Measurements from ENCODE around the gene ATP2C1. TPM values are rescaled to one million over a fixed set of nuclear protein-coding genes. Genes with fewer than 3 reads are reported as not detected.

The ATP2C1 gene
- total and polyA plus RNA-seq, 9 of the 15 experiments (the other 6 are each of a cell fraction or from before 2014, with no cell fraction given): 10.0 to 53.5 (median 27.9) TPM

DNA sequence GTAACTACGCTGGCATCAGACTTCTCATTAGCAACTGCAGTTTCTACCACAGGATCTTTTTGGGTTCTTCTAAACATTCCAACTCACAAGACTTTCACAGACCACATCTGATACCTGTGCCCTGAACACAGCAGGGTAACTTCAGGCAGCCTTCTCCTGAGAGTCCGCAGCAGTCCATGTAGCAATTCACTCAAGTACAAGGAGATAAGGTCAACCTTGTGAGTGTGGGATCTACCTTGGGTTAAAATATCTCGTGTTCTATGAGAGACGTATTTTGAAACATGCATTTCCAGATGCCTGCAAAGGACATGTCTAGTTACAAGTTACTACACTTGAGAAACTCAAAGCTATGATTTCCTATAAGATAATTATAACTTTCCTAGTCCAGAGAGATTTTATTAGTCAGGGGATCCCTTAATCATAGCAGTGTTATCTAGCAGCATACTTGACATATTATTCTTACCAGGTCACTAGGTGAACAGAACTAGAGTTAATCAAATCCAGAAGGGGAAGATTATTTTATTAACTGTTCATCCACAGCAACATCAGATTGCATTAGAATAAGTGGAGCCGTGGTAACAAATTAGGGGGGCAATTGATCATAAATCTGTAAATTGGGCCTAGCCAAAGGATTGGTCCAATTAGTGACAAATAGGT is 66.4 kb downstream of the ATP2C1 start:
- BruUV-seq (replicated peaks): no TSS peak
- WGBS (ENCODE audit: insufficient coverage, low coverage, missing lambda C conversion rate): 93% methylated on average over 5 of the region's 5 CpGs
- no peak overlapping the region for H3K4me3 ChIP-seq
- no peaks in the 10 kb centered on the region for H3K79me2 ChIP-seq (ENCODE audit: control insufficient read depth, insufficient read depth, low read length)
- H3K9me1 ChIP-seq (ENCODE audit: control insufficient read depth, insufficient read depth, low read length): no peaks in the 10 kb centered on the region
- no peaks in the 10 kb centered on the region for H4K20me1 ChIP-seq (replicated peaks; ENCODE audit: control insufficient read depth, insufficient read depth, low read length)
- H3K36me3 ChIP-seq (ENCODE audit: control insufficient read depth, insufficient read depth, low read length): peaks cover 58% of the 10 kb centered on the region
- no peaks in the 10 kb centered on the region for H3K4me1 ChIP-seq (replicated peaks in 1 of 2; ENCODE audit: control insufficient read depth in 2 of 2, insufficient read depth in 2 of 2, low read length in 2 of 2)
- intact Hi-C loops (cut with micrococcal nuclease) (no loop called here), in situ Hi-C loops (cut with MboI) (no loop called here)
- ChIA-PET CTCF (ENCODE audit: low intra/inter-chr PET ratio) (no interaction called here), POLR2A (no interaction called here)
- no peak overlapping the region for H3K27ac ChIP-seq (ENCODE audit: extremely low read depth, low read depth, low read length)
- DNase-seq (ENCODE audit: extremely low read depth in 1 of 4, low spot score in 3 of 4): no peak
- ATAC-seq: no peak
- no peak for FAIRE-seq
- no peak overlapping the region for H3K4me2 ChIP-seq (ENCODE audit: insufficient read depth, low read length)
- no peaks in the 10 kb centered on the region for H3K9me3 ChIP-seq (replicated peaks; ENCODE audit: control insufficient read depth, insufficient read depth, low read depth, low read length)
- no peak overlapping the region for H3K9ac ChIP-seq (ENCODE audit: insufficient read depth in 1 of 2, low read depth in 2 of 2, low read length in 2 of 2)
- no peak overlapping the region for H2AFZ ChIP-seq (ENCODE audit: low read depth, low read length)
- H3K27me3 ChIP-seq (ENCODE audit: control insufficient read depth in 2 of 2, insufficient read depth in 2 of 2, low read length in 2 of 2): no peaks in the 10 kb centered on the region
- TF ChIP-seq, protein P1, sequence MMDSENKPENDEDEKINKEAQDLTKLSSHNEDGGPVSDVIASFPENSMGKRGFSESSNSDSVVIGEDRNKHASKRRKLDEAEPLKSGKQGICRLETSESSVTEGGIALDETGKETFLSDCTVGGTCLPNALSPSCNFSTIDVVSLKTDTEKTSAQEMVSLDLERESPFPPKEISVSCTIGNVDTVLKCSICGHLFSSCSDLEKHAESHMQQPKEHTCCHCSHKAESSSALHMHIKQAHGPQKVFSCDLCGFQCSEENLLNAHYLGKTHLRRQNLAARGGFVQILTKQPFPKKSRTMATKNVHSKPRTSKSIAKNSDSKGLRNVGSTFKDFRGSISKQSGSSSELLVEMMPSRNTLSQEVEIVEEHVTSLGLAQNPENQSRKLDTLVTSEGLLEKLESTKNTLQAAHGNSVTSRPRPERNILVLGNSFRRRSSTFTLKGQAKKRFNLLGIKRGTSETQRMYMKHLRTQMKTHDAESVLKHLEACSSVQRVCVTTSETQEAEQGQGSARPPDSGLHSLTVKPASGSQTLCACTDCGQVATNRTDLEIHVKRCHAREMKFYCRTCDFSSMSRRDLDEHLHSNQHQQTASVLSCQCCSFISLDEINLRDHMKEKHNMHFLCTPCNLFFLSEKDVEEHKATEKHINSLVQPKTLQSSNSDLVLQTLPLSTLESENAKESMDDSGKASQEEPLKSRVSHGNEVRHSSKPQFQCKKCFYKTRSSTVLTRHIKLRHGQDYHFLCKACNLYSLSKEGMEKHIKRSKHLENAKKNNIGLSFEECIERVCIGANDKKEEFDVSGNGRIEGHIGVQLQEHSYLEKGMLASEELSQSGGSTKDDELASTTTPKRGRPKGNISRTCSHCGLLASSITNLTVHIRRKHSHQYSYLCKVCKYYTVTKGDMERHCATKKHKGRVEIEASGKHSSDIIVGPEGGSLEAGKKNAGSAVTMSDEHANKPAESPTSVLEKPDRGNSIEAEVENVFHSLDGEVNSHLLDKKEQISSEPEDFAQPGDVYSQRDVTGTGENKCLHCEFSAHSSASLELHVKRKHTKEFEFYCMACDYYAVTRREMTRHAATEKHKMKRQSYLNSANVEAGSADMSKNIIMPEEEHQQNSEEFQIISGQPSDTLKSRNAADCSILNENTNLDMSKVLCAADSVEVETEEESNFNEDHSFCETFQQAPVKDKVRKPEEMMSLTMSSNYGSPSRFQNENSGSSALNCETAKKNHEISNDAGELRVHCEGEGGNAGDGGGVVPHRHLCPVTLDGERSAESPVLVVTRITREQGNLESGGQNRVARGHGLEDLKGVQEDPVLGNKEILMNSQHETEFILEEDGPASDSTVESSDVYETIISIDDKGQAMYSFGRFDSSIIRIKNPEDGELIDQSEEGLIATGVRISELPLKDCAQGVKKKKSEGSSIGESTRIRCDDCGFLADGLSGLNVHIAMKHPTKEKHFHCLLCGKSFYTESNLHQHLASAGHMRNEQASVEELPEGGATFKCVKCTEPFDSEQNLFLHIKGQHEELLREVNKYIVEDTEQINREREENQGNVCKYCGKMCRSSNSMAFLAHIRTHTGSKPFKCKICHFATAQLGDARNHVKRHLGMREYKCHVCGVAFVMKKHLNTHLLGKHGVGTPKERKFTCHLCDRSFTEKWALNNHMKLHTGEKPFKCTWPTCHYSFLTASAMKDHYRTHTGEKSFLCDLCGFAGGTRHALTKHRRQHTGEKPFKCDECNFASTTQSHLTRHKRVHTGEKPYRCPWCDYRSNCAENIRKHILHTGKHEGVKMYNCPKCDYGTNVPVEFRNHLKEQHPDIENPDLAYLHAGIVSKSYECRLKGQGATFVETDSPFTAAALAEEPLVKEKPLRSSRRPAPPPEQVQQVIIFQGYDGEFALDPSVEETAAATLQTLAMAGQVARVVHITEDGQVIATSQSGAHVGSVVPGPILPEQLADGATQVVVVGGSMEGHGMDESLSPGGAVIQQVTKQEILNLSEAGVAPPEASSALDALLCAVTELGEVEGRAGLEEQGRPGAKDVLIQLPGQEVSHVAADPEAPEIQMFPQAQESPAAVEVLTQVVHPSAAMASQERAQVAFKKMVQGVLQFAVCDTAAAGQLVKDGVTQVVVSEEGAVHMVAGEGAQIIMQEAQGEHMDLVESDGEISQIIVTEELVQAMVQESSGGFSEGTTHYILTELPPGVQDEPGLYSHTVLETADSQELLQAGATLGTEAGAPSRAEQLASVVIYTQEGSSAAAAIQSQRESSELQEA (IDR thresholded peaks at IDR 0.05; ENCODE audit: low read depth): no peak
- TF ChIP-seq HNRNPLL (IDR thresholded peaks at IDR 0.05; ENCODE audit: low read depth, low read length, poor library complexity, severe bottlenecking): no peak
- TF ChIP-seq PCBP2 (IDR thresholded peaks at IDR 0.05; ENCODE audit: low read depth, low read length, poor library complexity, severe bottlenecking): no peak
- no peak for TF ChIP-seq FOXK1 (CRISPR knock-in tag; IDR thresholded peaks at IDR 0.05; ENCODE audit: borderline replicate concordance)
- no peak for TF ChIP-seq GTF2F1 (IDR thresholded peaks at IDR 0.05; ENCODE audit: low read depth, low read length)
- TF ChIP-seq, protein P2, sequence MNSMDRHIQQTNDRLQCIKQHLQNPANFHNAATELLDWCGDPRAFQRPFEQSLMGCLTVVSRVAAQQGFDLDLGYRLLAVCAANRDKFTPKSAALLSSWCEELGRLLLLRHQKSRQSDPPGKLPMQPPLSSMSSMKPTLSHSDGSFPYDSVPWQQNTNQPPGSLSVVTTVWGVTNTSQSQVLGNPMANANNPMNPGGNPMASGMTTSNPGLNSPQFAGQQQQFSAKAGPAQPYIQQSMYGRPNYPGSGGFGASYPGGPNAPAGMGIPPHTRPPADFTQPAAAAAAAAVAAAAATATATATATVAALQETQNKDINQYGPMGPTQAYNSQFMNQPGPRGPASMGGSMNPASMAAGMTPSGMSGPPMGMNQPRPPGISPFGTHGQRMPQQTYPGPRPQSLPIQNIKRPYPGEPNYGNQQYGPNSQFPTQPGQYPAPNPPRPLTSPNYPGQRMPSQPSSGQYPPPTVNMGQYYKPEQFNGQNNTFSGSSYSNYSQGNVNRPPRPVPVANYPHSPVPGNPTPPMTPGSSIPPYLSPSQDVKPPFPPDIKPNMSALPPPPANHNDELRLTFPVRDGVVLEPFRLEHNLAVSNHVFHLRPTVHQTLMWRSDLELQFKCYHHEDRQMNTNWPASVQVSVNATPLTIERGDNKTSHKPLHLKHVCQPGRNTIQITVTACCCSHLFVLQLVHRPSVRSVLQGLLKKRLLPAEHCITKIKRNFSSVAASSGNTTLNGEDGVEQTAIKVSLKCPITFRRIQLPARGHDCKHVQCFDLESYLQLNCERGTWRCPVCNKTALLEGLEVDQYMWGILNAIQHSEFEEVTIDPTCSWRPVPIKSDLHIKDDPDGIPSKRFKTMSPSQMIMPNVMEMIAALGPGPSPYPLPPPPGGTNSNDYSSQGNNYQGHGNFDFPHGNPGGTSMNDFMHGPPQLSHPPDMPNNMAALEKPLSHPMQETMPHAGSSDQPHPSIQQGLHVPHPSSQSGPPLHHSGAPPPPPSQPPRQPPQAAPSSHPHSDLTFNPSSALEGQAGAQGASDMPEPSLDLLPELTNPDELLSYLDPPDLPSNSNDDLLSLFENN (IDR thresholded peaks at IDR 0.05; ENCODE audit: low read depth in 2 of 2, low read length in 2 of 2): no peak
- no peak for TF ChIP-seq L3MBTL2 (IDR thresholded peaks at IDR 0.05)
